Retinal pigment epithelial cell (primary cell): ENCODE results near the gene SLC9A3.

Experiments used
- DNase-seq: peaks from one replicate; pipeline ENCODE4 v3.0.0-alpha.2; 2010; ENCODE audit warnings: low read depth
- H3K4me3 ChIP-seq: 2 replicates; pipeline ENCODE4 v1.5.1; 2011; ENCODE audit warnings: mild to moderate bottlenecking, low read length, control low read depth, moderate library complexity
- CTCF ChIP-seq: conservative IDR thresholded peaks from 2 replicates; pipeline ENCODE4 v1.5.1; 2011; ENCODE audit warnings: low read depth, low read length, control low read depth, inconsistent platforms

SLC9A3 gene

GRCh38 chr5:516338-516925 is 7.8 kb downstream of the SLC9A3 start:
- H3K4me3 ChIP-seq: no peak overlapping the region
- DNase-seq: no peak
- no peak for TF ChIP-seq CTCF

DNA sequence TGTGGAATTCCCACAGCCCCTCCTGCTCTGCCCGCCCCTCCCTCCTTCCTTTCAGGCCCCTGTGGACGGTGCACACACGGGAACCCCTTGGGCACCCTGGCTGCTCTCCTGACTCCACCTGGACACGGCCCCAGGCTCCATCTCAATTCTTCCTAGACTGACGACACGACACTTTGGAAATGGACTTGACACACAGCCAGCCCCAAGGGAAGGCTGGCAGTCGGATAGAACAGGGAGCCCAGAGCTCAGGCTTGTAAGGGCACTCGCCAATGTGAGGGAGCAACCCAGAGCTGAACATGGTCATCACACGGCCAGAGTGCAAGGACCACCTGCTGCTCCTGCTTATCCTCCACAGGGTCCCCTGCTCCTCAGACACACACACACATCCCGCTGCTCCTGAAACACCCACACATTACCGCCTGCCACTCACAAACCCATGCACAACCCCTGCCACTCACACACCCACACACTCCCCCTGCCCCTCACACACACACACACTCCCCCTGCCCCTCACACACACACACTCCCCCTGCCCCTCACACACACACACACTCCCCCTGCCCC is 8.9 kb downstream of the SLC9A3 start:
- DNase-seq: no peak
- H3K4me3 ChIP-seq: no peak overlapping the region
- no peak for TF ChIP-seq CTCF

GRCh38 chr5:514673-515072 is 9.6 kb downstream of the SLC9A3 start:
- DNase-seq: no peak
- H3K4me3 ChIP-seq: no peak overlapping the region
- no peak for TF ChIP-seq CTCF

GRCh38 chr5:514101-514485 is 10.2 kb downstream of the SLC9A3 start:
- H3K4me3 ChIP-seq: no peak overlapping the region
- DNase-seq: no peak
- no peak for TF ChIP-seq CTCF

DNA sequence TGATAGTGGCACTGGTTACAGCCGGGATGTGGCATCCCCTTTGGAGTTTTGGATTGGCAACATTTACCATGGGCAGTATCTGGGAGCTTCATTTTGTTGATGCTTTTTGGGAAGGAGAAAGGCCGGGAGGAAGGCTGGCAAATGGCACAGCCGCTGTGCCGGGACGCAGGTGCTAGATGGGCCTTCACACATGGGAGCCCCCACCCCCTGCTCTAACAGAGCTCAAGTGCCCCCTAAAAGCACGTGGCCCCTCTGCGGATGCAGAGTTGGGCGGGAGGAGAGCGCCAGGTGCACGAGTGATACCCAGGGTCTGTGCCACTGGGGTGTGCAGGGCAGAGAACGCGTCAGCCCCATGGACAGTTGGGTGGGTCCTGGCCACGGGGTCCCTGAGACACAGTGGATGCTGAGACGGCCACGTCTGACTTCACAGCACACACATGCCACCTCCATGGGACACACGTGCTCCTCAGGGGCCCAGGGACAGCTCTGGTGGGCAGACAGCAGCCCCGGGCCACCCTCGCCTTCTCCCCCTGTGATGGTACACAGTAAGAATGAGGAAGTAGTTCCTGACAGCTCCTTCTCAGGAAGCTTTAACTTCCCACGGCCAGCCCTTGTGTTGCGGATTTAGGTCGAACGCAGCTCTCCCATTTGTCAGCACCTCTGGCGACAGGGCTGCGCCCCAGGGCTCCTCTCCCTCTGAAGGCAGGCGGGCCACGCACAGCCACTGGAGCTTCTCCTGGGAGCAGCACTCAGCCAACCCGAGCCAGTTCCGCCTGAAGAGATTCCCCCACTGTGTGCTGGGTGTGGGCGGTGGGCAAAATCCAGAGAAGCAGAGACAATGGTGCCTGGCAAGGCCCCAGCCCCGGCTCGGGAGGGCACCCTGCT is 10.8 kb downstream of the SLC9A3 start:
- TF ChIP-seq CTCF: no peak

DNA sequence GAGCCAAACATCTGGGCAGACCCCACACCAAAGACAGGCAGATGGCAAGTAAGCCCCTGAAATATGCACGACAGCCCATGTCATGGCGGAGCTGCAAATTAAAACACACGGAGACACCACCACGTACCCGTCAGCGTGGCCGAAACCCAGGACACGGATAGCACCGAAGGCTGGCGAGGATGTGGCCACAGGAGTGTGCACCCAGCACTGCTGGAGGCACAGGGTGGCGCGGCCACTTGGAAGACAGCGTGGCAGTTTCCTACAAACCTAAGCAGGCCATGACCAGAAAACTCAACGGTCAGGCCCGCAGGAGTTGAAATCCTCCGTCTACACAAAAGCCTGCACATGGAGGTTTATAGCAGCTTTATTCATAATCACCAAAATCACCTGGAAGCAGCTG is 12.8 kb downstream of the SLC9A3 start:
- no peak overlapping the region for H3K4me3 ChIP-seq
- no peak for TF ChIP-seq CTCF
- no peak for DNase-seq

More for the DNA sequence above, 10.8 kb downstream of the SLC9A3 start:
- no peak overlapping the region for H3K4me3 ChIP-seq
- no peak for DNase-seq

DNA sequence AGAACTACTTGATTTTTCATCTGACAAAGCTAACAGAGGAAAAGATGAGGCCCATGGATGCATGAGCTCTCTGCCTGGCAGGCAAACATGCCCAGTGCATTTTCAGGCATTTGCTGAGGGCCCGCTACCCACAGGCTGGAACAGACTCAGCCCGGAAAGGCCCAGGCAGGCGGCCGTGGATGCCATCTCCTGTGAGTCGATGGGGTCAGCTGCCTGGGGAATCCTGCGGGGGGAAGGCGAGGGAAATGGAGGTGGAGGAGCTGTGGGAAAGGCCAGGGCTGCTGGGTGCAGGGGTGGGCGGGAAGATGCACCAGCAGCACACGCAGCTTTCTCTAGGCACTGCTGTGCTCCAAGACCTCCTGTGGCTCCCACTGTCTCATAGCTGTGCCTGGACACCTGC is 13.7 kb downstream of the SLC9A3 start:
- DNase-seq: no peak
- no peak for TF ChIP-seq CTCF
- H3K4me3 ChIP-seq: no peak overlapping the region
